GM21723 (cell line): ENCODE measurements around the gene CD2BP2.
A peak's percentile ranks its signal among the peaks of the same experiment; 100 is the strongest.

ENCODE experiments used
- ATAC-seq: cut with Tn5 transposase; IDR thresholded peaks from one replicate; pipeline ENCODE4 v1.9.1; 2021; ENCODE audit warnings: mild to moderate bottlenecking, moderate library complexity; ENCODE audit not compliant: unreplicated experiment

Gene CD2BP2

DNA sequence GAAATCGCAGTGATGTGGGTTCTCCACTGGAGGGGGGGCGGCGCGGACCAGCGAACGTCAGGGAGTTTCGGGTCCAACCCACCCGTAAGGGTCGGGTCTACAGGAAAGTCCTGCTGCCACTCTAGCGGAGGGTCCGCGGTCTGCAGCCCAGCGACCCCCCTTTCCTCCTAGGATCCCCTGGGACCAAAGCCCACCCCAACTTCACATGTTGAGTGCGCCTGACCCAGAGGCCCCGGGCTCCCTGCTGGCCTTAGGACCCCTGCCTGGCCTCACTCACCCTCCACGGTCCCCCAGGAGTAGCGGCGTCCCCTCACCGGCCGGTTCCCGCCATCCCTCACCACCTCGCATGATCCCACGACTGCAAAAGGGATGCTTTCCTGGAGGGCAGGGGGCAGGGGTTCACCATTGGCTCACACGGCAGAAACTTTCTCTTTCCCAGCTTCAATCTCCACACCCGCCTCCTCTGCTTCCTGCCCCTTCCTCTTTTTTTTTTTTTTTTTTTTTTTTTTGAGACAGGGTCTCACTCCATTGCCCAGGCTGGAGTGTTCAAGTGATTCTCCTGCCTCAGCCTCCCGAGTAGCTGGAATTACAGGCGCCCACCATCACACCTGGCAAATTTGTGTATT, 24.2 kb upstream of the CD2BP2 start:
- ATAC-seq = no peak

DNA sequence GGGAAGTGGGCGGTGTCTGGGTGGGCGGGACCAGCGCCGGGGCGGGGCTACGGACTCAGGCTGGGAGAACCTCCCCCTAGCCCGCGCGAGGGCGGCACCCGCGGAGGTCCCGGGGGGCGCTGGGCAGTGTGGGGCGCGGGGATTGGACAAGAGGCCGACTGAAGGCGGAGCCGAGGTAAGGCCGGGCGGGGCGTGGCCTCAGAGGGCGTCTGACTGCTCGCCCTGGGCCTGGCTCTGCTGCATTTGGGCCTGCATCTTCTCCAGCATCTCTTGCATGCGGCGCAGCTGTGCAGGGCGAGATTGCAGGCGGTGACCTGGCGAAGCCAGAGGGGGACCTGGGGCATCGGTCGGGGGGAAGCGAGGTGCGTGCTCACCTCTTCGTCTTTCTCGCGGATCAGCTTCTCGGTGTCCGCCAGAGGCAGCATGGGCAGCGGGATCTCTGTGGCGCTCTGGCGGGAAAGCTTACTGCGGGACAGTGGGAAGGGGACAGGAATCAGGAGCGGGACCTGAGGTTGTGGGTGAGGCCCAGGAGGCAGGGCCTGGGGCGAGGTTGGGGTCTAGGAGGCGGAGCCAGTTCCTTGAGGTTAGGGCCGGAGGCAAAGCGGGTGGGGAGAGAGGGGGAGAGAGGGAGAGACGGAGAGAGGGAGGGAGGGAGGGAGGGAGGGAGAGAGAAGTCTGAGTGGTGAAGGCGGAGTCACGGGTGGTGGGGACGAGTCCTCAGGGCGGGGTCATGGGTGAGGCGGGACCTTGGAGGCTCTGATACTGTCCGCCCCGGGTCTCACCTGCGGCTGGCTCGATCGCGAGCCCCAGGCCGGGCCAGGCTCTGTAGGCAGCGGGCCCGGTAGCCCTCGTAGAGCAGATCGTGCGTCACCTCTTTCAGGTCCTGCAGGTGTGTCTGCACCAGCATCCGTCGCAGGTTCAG, 23.4 kb upstream of the CD2BP2 start:
- peak; percentile 80 for ATAC-seq

DNA sequence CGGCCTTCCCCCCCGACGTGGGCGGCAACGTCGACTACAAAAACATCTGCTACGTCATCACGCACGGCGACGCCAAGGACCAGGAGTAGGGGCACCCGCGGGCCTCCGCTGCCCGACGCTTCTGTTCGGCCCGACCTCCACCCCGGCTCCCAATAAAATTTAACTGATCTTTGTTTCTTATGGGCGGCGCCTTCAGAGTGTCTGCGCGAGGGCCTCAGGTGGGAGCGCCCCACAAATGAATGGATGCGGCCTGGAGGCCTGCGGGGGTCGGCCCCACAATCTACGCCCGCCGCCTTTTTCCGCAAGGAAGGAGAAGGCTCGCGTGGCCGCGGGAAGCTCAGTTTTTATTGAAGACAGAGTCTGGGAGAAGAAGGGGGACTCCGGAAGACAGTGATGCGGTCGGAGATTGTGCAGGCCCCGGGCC, 22.7 kb upstream of the CD2BP2 start:
- no peak for ATAC-seq

DNA sequence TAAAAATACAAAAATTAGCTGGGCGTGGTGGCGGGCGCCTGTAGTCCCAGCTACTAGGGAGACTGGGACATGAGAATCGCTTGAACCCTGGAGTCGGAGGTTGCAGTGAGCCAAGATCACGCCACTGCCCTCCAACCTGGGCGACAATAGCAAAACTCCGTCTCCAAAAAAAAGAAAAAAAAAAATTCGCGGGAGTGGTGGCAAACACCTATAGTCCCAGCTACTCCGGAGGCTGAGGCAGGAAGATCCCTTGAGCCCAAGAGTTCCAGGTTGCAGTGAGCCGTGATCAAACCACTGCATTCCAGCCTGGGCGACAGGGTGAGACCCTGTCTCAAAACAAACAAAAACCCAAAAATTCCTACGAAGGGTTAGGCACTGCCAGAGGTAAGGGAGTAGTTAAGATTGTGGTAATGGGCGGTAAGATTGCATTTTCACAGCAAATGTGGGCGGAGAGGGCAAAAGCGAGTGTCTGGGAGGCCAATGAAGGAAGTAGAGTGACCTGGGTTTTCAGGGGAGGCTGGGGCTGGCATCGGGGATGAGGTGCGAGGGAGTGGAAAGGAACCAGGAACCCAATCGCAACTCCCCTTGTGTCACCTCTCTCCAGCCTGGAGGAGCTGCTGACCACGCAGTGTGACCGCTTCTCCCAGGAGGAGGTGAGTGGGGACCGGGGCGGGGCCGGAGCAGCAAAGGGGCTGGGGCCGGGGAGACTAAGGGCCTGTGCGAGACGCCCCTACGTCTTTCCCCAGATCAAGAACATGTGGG, 22.1 kb upstream of the CD2BP2 start:
- ATAC-seq = no peak

DNA sequence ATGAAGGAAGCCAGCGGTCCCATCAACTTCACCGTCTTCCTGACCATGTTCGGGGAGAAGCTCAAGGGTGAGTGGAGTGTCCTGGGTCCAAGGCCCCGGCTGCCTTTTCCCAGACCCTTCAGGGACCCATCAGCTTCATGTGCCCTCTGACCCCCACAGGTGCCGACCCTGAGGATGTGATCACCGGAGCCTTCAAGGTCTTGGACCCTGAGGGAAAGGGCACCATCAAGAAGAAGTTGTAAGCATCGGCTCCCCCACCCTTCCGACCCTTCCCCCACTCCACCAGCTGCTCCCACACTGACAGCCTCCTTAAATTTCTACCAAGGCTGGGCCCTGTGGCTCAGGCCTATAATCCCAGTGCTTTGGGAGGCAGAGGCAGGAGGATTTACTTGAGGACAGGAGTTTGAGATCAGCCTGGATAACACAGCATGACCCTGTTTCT, 21.4 kb upstream of the CD2BP2 start:
- ATAC-seq = no peak

DNA sequence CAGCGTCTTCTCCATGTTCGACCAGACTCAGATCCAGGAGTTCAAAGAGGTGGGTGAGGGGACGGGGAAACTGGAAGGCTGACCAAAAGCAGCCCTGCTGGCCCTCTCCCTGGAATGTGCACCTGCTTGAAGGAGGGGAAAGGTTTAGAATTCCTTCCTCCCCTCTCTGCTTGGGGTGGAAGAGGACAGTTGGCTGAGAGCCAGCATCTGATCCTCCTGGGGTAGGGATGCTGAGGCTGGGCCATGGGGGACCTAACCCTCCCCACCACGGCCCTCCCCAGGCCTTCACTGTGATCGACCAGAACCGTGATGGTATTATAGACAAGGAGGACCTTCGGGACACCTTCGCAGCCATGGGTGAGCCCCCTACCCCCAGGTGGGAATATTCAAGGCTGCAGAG, 20.8 kb upstream of the CD2BP2 start:
- ATAC-seq = no peak

DNA sequence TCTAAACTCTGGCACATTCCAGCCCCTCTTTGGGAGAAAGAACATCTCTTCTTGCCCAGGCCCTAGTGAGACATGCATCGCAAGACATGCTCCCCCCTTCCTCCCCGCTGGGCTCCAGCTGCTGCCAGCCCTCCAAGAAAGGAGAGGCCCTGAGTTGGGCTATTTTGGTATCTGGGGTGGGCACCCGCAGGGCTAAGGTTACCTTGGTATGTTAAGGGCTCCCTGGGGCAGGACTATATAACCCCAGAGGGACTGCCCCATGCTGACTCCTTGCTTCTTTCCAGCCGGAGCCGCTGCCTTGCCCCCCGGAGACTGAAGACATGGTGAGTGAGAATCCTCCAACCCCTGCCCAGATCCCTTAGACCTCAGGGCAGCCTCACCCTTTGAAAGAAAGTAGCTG, 19.4 kb upstream of the CD2BP2 start, which contains the start of gene MYL11:
TSS of gene MYL11 (plus strand) at position 265 of the 400 bp plus-strand sequence. CDS start at position 321, 56 bp downstream.
- ATAC-seq = no peak

DNA sequence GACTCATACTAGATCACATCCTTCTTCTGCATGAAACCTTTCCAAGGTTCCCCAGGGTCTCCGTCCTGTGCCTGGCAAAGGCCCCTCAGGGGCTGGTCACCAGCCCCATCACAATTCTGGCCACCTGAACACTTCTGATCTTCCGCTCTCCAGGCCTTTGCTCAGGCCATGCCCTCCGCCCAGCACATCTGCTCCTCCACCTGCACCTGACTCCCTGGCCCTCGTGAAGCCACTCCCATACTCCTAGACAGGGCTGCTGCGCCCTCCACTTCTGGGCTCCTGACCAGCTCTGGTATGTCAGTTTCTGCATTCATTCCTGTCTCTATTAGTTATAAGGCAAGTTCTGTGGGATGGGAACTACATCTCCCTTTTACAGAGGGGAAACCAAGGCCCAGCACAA, 17.6 kb upstream of the CD2BP2 start:
- no peak for ATAC-seq

DNA sequence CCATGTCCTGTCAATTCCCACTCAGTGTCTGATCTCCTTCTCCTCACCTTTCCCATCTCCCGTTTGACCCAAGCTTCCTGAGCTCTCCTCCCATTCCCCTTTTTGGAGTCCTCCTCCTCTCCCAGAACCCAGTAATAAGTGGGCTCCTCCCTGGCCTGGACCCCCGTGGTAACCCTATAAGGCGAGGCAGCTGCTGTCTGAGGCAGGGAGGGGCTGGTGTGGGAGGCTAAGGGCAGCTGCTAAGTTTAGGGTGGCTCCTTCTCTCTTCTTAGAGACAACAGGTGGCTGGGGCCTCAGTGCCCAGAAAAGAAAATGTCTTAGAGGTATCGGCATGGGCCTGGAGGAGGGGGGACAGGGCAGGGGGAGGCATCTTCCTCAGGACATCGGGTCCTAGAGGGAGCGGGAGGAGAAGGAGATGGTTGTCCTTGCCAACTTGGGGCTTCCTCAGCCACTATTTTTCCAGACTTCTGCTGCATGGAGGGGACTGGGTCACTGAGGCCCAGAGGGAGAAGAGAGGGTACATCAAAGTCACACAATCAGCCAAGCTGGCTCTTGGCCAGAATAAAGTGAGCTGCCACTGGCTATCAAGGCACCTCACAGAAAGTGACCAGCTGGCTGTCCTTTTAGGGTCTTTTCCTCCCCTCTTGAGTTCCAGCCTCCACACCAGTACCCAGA, 17.1 kb upstream of the CD2BP2 start:
- no peak for ATAC-seq

DNA sequence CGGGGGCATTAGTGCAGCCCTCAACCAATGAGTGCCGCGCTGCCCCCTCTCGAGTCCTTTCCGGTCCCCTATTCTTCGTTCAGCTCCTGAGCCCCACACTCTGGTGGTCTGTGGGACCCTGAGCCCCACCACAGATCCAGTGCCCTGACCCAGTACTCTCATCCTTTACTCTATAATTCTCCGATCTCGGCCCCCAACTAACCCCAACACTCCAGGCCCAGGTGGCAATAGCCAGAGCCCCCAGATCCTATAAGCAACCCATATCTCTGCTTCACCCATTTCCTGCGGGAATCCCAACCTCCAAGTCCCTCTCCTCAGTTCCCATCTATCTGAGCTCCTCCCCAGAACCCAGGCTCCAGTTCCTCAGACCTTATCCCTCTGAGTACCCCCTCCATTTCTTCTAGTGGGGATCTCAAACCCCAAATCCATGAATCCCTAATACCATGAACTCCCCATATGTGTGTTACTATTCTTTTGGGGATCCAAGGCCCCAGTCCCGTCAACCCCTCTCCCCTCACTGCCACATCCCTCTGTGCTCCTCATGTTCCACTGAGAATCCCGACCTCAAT, 16.2 kb upstream of the CD2BP2 start:
- no peak for ATAC-seq

DNA sequence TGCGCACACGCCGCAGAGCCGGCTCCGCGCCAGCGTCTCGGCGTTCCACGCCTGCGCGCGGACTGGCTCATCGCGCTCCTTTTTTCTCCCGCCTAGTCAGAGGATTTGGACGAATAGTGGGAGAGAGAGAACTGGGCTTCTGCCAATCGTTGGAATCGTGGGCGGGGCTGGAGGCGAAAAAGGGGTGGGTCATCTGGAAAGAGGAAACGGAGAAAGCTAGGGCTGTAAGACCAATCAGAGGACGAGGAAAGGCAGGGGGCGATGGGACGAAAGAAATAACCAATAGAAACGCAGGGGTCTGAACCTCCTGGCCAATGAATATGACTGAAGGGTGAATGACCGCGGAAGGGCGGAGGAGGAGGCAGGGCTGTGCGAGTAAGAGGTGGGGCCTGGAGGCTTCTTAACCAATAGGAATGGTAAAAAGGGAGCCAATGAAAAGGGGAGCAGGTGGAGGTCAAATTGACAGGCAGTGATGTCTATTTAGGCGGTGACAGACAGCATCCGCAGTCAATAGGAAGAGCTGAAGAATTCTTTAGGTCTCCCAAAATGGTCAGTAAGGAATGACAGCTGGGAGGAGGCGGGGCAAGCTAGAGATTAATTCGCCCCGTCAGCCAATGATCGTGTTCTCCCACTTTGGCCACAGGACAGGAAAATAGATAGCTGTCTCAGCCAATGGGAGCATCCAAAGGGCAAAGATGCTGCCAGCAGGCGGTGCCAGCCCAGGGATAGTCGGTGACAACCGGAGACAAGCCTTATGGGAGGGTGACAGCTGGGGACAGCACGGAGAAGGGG, 15.5 kb upstream of the CD2BP2 start, which contains the start of gene TBC1D10B:
TSS of gene TBC1D10B (minus strand) at position 39 of the 792 bp plus-strand sequence. CDS start 311 bp downstream, outside the sequence.
- peak; percentile 82 for ATAC-seq

DNA sequence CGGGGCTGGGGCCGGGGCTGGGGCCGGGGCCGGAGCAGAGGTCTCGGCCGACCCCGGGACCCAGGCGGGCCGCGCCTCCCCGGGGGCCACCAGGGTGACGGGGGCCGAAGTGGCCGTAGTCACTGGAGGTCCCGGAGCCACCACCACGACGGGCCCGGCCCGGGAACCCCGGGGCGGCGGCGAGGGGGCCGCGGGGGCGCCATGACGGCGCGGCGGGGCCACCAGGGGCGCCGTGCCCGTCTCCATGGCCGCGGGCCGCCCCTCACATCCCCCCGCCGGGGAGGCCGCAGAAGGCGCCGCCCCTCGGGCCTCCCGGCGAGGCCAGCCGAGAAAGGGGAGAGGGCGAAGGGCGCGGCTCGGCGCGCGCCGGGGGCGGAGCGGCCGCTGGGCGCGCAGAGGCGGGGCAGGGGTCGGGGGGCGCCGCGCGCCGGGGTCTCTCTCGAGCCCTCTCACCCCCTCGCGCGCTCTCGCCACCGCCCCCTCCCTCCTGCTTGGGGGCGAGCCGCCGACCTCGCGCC, 14.9 kb upstream of the CD2BP2 start:
- peak; percentile 6 for ATAC-seq

DNA sequence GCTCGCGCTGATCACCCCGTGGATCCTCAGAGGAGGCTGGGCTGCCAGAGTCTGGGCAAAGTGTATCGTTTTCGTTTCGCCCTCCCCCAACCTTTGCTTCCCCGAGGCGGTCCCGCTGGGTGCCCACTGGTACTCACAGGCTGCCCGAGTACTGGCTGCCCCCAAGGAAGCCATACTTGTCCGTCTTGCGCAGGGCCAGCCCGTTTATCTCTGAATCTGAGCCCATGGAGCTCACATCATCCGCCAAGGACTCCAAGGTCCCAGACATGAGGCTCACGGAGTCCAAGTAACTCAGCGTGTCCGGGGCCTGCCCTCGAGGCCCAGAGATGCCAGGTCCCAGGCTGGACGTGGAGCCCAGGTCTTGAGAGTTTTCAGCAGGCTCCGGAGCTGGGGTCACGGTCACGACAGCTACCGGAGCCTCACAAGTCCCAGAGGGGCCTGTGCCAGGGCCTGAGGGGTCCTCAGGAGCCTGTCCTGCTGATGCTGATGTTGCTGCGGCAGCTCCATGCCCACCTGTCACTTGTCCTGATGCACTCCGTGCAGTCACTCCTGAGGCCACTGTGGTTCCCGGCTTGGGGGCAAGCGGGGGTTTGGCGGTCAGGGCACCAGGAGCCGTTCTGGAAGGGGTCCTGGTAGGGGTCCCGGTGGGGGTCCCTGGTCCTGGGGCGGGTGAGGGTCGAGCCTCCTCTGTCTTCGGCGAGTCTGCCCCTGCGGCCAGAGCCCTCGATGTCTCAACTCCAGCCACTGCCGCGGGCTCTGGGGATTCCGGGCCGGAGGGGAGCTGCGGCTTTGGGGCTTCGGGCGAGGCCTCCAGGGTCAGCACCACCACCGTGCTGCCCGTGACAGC, 14.2 kb upstream of the CD2BP2 start:
- no peak for ATAC-seq

DNA sequence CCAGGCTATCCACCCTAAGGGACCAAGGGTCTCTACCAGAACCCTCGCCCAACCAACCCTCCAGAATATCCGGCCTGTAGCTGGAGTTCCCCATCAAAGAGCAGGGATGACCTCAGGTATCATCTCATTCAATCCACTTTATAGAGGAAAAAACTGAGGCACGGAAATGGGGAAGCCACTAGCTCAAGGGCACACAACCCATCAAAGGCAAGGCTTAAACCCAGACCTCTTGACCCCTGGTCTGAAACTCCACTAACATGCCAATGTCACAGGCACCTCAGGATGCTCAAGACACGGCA, 13.6 kb upstream of the CD2BP2 start:
- no peak for ATAC-seq

DNA sequence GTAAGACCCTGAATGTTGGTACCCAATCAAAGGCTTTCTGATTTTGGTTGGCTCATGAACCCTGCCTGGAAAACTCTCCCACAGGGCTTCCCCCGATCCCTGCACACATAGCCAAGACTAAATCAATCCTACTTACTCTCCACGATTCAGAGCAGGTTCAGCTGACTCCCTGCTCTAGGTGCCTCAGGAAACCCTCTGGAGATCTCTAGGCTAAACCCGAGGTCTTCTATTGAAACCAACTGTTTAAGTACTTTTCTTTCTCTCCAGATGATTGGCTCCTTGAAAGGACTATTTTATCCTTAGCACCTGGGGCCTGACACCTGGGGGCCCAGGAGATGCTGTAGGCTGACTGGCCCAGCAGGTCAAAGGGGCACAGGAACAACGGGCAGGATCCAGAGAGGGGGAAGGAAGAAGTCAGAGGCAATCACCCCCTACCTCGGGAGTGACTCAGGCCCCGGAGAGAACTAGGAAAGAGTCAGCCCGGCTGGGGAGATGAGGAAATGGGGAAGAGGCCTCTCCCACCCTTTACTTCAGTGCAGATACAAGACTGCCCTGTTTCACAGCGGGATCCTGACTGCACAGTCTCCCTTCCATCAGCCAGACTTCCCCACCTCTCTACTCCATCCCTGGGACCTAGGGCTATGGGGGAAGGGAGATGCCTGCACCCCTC, 13.1 kb upstream of the CD2BP2 start:
- no peak for ATAC-seq

DNA sequence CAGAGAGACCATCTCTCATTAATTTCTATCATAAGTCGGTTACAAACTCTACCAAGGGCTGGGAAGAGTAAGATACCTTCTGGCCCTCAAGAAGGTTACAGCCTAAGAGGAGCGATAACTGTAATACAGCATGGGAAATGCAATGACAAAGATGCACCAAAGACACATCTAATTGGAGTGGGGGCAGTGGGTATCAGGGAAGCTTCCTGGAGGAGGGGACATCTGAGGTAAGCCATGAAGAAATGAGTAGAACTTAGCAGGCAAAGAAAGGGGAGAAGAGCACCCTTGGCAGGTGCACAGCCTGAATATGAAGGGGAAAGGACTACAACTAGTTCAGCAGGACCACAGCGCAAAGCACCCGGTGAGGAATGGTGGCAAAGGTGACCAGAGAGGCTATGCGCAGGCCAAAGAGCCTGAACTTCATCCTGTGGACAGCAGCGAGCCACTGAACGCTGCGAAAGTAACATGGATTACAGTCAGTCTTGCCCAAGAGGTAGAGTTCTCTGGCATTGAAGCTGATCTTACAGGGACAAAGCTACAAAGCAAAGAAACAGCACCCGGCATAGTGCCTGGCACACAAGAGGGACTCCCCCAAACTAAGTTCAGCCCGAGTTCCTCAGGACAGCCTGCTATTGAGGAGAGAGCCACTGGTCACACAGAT, 12.4 kb upstream of the CD2BP2 start:
- no peak for ATAC-seq

DNA sequence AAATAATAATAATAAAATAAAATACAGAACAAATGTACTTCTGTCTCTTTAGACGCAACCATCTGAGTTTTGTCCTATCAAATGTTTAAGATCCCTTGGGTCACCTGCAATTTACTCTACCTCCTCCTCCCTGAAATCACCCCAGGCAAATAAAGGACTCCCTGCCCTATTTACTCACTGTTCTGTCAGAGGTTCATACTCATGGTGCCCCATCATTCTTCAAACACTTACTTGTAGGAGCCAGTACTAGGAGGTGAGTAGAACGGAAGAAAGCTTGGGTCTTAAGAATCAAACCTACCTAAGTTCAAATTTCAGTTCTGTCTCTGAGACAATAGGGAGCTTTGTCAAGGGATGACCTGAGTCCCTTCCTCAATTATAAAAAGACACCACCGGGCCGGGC, 11.4 kb upstream of the CD2BP2 start:
- ATAC-seq = no peak

DNA sequence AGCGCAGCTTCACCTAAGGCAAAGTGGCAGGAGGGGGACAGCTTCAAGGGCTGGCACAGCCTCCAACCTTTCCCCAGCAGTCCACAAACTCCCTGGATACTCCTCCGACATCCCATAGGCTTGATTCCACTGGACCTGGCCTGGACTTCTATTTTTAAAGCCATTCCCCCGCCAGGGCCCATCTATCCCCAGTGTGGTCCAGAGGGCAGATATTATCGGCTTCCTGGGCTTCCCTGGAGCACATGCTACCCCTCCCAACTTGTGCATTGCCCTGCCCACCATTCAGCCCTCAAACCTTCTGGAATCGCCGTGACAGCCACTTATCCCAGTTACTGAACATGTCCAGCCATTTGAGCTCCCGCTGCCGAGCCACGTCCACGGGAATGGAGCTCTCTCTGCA, 10.1 kb upstream of the CD2BP2 start:
- ATAC-seq = no peak
